K562 (cell line): ENCODE measurements around the gene UTS2R. TPM values are rescaled to one million over a fixed set of nuclear protein-coding genes. Genes with fewer than 3 reads are reported as not detected.

Experiments
- ARID2 ChIP-seq: fragments of 450-650 bp; IDR thresholded peaks from 2 replicates; pipeline ENCODE4 v1.6.1; 2017; ENCODE audit warnings: antibody characterized with exemption, mild to moderate bottlenecking
- ASH1L ChIP-seq: fragments of 450-650 bp; IDR thresholded peaks from 2 replicates; pipeline ENCODE4 v1.6.1; 2018; ENCODE audit warnings: borderline replicate concordance, mild to moderate bottlenecking, low read depth; ENCODE audit not compliant: partially characterized antibody
- BRD4 ChIP-seq: fragments of 200-600 bp; sonication (generic); IDR thresholded peaks from 2 replicates; pipeline ENCODE4 v1.6.1; 2017; ENCODE audit warnings: inconsistent platforms
- CAMTA2 ChIP-seq: fragments of 250-450 bp; sonication (Bioruptor Pico); conservative IDR thresholded peaks from 2 replicates; pipeline ENCODE4 v1.5.1; 2022
- CBX1 ChIP-seq: sonication (generic); IDR thresholded peaks from 2 replicates; pipeline ENCODE4 v1.6.1; 2016; ENCODE audit warnings: antibody characterized with exemption, low read depth, mild to moderate bottlenecking
- FOXJ3 ChIP-seq: sonication (generic); formaldehyde crosslinking; IDR thresholded peaks from 2 replicates; pipeline ENCODE4 v1.4.0; 2020; ENCODE audit warnings: mild to moderate bottlenecking, missing genetic modification reagents
- IRF2 ChIP-seq: sonication (generic); formaldehyde crosslinking; IDR thresholded peaks from 2 replicates; pipeline ENCODE4 v1.8.1; 2022; ENCODE audit warnings: mild to moderate bottlenecking, missing genetic modification reagents
- KLF13 ChIP-seq: fragments of 450-650 bp; IDR thresholded peaks from 2 replicates; pipeline ENCODE4 v1.6.1; 2016; ENCODE audit warnings: missing genetic modification characterization, low read depth, mild to moderate bottlenecking, missing compliant biosample characterization, moderate library complexity, borderline replicate concordance
- MXD1 ChIP-seq: fragments of 250-450 bp; sonication (Bioruptor Pico); IDR thresholded peaks from 2 replicates; pipeline ENCODE4 v1.8.0; 2021; ENCODE audit warnings: borderline replicate concordance, mild to moderate bottlenecking, moderate library complexity; ENCODE audit not compliant: poor library complexity, severe bottlenecking
- PCBP2 ChIP-seq: fragments of 200-400 bp; formaldehyde crosslinking; IDR thresholded peaks from 2 replicates; pipeline ENCODE4 v1.6.1; 2018; ENCODE audit warnings: low read length, low read depth, mild to moderate bottlenecking, moderate library complexity; ENCODE audit not compliant: poor library complexity, severe bottlenecking
- PML ChIP-seq: IDR thresholded peaks from 2 replicates; pipeline ENCODE4 v1.6.1; 2012; ENCODE audit warnings: low read length, inconsistent platforms
- POLR2A ChIP-seq: fragments of 450-650 bp; conservative IDR thresholded peaks from 2 replicates; pipeline ENCODE4 v1.6.1; 2016
- POU5F1 ChIP-seq: fragments of 150-350 bp; IDR thresholded peaks from 2 replicates; pipeline ENCODE4 v1.6.1; 2014; ENCODE audit warnings: borderline replicate concordance, low read length, low read depth, mild to moderate bottlenecking; ENCODE audit not compliant: partially characterized antibody
- SMAD1 ChIP-seq: fragments of 150-350 bp; IDR thresholded peaks from 2 replicates; pipeline ENCODE4 v1.6.1; 2014; ENCODE audit warnings: low read length, low read depth; ENCODE audit not compliant: partially characterized antibody
- SMARCA4 ChIP-seq: fragments of 450-650 bp; IDR thresholded peaks from 2 replicates; pipeline ENCODE4 v1.6.1; 2016
- STAG1 ChIP-seq: sonication (generic); formaldehyde crosslinking; IDR thresholded peaks from 2 replicates; pipeline ENCODE4 v1.5.0; 2020; ENCODE audit warnings: missing genetic modification reagents, borderline replicate concordance
- U2AF1 ChIP-seq: fragments of 200-400 bp; formaldehyde crosslinking; optimal IDR thresholded peaks from 2 replicates; pipeline ENCODE3; 2017; ENCODE audit warnings: mild to moderate bottlenecking, low read depth, low read length, moderate library complexity
- UBTF ChIP-seq, 2 experiments: IDR thresholded peaks; 2 replicates each; pipeline ENCODE4 v1.6.1; 2012; ENCODE audit warnings: improper control_type of control experiment in 2 of 2, low read depth in 2 of 2, low read length in 2 of 2, borderline replicate concordance in 1 of 2
- XRCC5 ChIP-seq: fragments of 200-400 bp; formaldehyde crosslinking; IDR thresholded peaks from 2 replicates; pipeline ENCODE4 v1.6.1; 2017; ENCODE audit warnings: low read depth, mild to moderate bottlenecking, low read length
- ZBTB43 ChIP-seq: sonication (generic); formaldehyde crosslinking; IDR thresholded peaks from 2 replicates; pipeline ENCODE4 v1.8.0; 2023; ENCODE audit warnings: mild to moderate bottlenecking, missing genetic modification reagents
- ZNF140 ChIP-seq: fragments of 250-450 bp; sonication (Bioruptor Pico); IDR thresholded peaks from 2 replicates; pipeline ENCODE4 v1.8.0; 2021; ENCODE audit warnings: moderate library complexity, mild to moderate bottlenecking, inconsistent platforms
- ZNF143 ChIP-seq: sonication (generic); formaldehyde crosslinking; IDR thresholded peaks from 2 replicates; pipeline ENCODE4 v1.9.0; 2022; ENCODE audit warnings: mild to moderate bottlenecking, missing genetic modification reagents
- ZNF165 ChIP-seq: fragments of 250-450 bp; sonication (Bioruptor Pico); IDR thresholded peaks from 2 replicates; pipeline ENCODE4 v1.4.0; 2020; ENCODE audit warnings: borderline replicate concordance
- ZNF395 ChIP-seq: fragments of 200-800 bp; sonication (Bioruptor generic); IDR thresholded peaks from 2 replicates; pipeline ENCODE4 v1.6.1; 2017; ENCODE audit warnings: missing genetic modification characterization, missing compliant biosample characterization
- polyA plus RNA-seq, 8 experiments: library from polyadenylated mRNA; depleted of rRNA in 4 of 8; stranded (reverse) in 5 of 8; unstranded in 3 of 8; fragments of >200 nt; fragmentation: Nextera tagmentation in 2 of 8; fragmentation: Illumina TruSeq in 1 of 8; extraction: Ambion mirVana in 2 of 8; extraction: Trizol in 1 of 8; gene quantifications; 2 replicates each; pipeline versions ENCODE4 v1.2.1 to v1.2.3, GENCODE V29; 2011 to 2014; ENCODE audit warnings: inconsistent platforms in 1 of 8, missing spikeins in 1 of 8
- total RNA-seq, 7 experiments: library from RNA; depleted of rRNA in 6 of 7; stranded (reverse); fragments of >200 nt in 6 of 7; fragmentation: Illumina TruSeq in 2 of 7; extraction: Trizol in 2 of 7; gene quantifications; 2 replicates each; pipeline versions ENCODE4 v1.2.1 to v1.2.3, GENCODE V29; 2011 to 2021; ENCODE audit warnings: low replicate concordance in 1 of 7

Gene UTS2R
- total and polyA plus RNA-seq, 9 of the 15 experiments (the other 6 are each of a cell fraction or from before 2014, with no cell fraction given) = 0.22 TPM; not detected in 8

GRCh38 chr17:82345151-82345976, 26.2 kb upstream of the UTS2R start (continued):
- TF ChIP-seq XRCC5 (no peak), CAMTA2 (CRISPR knock-in tag) (no peak), BRD4 (no peak), SMAD1 (peak; percentile 50), STAG1 (no peak), ZNF140 (no peak), ZNF395 (CRISPR knock-in tag) (peak; percentile 95), U2AF1 (no peak), ZNF165 (no peak), SMARCA4 (peak; percentile 97), CBX1 (no peak), IRF2 (CRISPR knock-in tag) (no peak), PCBP2 (no peak), ZNF143 (no peak), POLR2A (no peak), UBTF (IDR thresholded peaks at IDR 0.05; ENCODE audit: borderline replicate concordance in 1 of 2, low read depth in 2 of 2, low read length in 2 of 2) (peak in 1 of 2 experiments; percentile 81; a peak in 3 of 4 replicates), PML (peak; percentile 96), KLF13 (tag) (no peak), ARID2 (no peak), POU5F1 (no peak), MXD1 (CRISPR knock-in tag) (no peak), FOXJ3 (CRISPR knock-in tag) (no peak), ZBTB43 (CRISPR knock-in tag) (peak; percentile 90), ASH1L (no peak)
